ENCODE results near the gene PLEKHG2.
A peak's percentile ranks its signal among the peaks of the same experiment; 100 is the strongest.

The PLEKHG2 gene

GRCh38 chr19:39425744-39426143 is 13.3 kb downstream of the PLEKHG2 start:
- TF ChIP-seq EP300 (IDR thresholded peaks at IDR 0.05; ENCODE audit: borderline replicate concordance) (no peak), RAD21 (IDR thresholded peaks at IDR 0.05; ENCODE audit: low read depth) (no peak), TEAD4 (IDR thresholded peaks at IDR 0.05) (no peak), EGR1 (IDR thresholded peaks at IDR 0.05) (no peak), CEBPB (IDR thresholded peaks at IDR 0.05) (no peak), CREB1 (IDR thresholded peaks at IDR 0.05; ENCODE audit: low read depth) (no peak), TAF1 (IDR thresholded peaks at IDR 0.05; ENCODE audit: low read depth) (no peak)

DNA sequence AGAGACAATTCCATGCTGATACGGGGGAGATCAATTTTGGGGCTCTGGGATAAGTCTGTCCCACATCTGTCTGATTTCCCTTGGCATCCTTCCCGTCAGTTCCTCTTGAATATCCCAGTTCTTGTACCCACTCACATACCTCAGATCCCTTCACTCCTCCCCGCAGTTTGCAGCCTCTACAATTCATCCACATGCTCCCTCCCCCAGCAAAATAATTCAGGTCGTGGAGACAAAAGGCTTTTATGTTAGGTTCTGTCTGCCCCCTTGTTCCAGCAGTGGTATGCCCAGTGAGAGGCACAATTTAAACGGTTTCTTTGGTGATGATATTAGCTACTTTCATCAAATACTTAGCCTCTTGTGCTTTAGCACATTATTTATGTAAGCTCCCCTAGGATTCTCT is 13.7 kb downstream of the PLEKHG2 start:
- TF ChIP-seq TCF12 (IDR thresholded peaks at IDR 0.05; ENCODE audit: low read depth) (no peak), USF1 (IDR thresholded peaks at IDR 0.05) (no peak), REST (IDR thresholded peaks at IDR 0.05; ENCODE audit: low read depth) (no peak), CREB1 (IDR thresholded peaks at IDR 0.05; ENCODE audit: low read depth) (no peak), CEBPB (IDR thresholded peaks at IDR 0.05) (no peak), EGR1 (IDR thresholded peaks at IDR 0.05) (no peak), FOXM1 (IDR thresholded peaks at IDR 0.05; ENCODE audit: borderline replicate concordance, low read depth) (no peak), NFIC (IDR thresholded peaks at IDR 0.05) (no peak), MAX (IDR thresholded peaks at IDR 0.05) (no peak), TEAD4 (IDR thresholded peaks at IDR 0.05) (no peak), TAF1 (IDR thresholded peaks at IDR 0.05; ENCODE audit: low read depth) (no peak), EP300 (IDR thresholded peaks at IDR 0.05; ENCODE audit: borderline replicate concordance) (no peak), YY1 (IDR thresholded peaks at IDR 0.05; ENCODE audit: low read depth) (no peak), RAD21 (IDR thresholded peaks at IDR 0.05; ENCODE audit: low read depth) (no peak), ZBTB7A (IDR thresholded peaks at IDR 0.05; ENCODE audit: low read depth) (no peak)

DNA sequence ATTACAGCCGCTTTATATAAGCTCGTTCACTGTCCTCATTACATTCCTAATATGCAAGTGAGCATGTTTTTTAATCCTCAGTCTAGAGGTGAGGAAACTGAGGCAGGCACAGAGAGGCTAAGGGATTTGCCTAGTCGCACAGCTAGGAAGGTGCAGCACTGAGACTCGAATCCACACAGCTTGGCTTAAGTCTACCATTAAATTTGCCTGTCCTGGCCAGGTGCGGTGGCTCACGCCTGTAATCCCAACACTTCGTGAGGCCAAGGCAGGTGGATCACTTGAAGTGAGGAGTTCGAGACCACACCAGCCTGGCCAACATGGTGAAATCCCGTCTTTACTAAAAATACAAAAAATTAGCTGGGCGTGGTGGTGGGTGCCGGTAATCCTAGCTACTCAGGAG is 15.2 kb downstream of the PLEKHG2 start:
- TF ChIP-seq TEAD4 (IDR thresholded peaks at IDR 0.05), result no peak
- TF ChIP-seq FOXM1 (IDR thresholded peaks at IDR 0.05; ENCODE audit: borderline replicate concordance, low read depth), result no peak
- TF ChIP-seq MAX (IDR thresholded peaks at IDR 0.05), result no peak
- no peak for TF ChIP-seq REST (IDR thresholded peaks at IDR 0.05; ENCODE audit: low read depth)
- TF ChIP-seq USF1 (IDR thresholded peaks at IDR 0.05), result no peak
- no peak for TF ChIP-seq CEBPB (IDR thresholded peaks at IDR 0.05)
- TF ChIP-seq ZBTB7A (IDR thresholded peaks at IDR 0.05; ENCODE audit: low read depth), result no peak
- TF ChIP-seq EP300 (IDR thresholded peaks at IDR 0.05; ENCODE audit: borderline replicate concordance), result no peak

GRCh38 chr19:39428283-39429112 is 16.0 kb downstream of the PLEKHG2 start:
- TF ChIP-seq TCF12 (IDR thresholded peaks at IDR 0.05; ENCODE audit: low read depth) (peak; percentile 89), ZBTB7A (IDR thresholded peaks at IDR 0.05; ENCODE audit: low read depth) (peak; percentile 97), FOXM1 (IDR thresholded peaks at IDR 0.05; ENCODE audit: borderline replicate concordance, low read depth) (no peak; the same call in 1 of the 2 replicates), NFIC (IDR thresholded peaks at IDR 0.05) (no peak), EP300 (IDR thresholded peaks at IDR 0.05; ENCODE audit: borderline replicate concordance) (peak; percentile 69; the same call in 1 of the 2 replicates), TEAD4 (IDR thresholded peaks at IDR 0.05) (peak; percentile 98), REST (IDR thresholded peaks at IDR 0.05; ENCODE audit: low read depth) (no peak), CEBPB (IDR thresholded peaks at IDR 0.05) (no peak), USF1 (IDR thresholded peaks at IDR 0.05) (no peak), EGR1 (IDR thresholded peaks at IDR 0.05) (no peak), MAX (IDR thresholded peaks at IDR 0.05) (peak; percentile 56; the same call in 1 of the 2 replicates), RAD21 (IDR thresholded peaks at IDR 0.05; ENCODE audit: low read depth) (no peak), TAF1 (IDR thresholded peaks at IDR 0.05; ENCODE audit: low read depth) (no peak), YY1 (IDR thresholded peaks at IDR 0.05; ENCODE audit: low read depth) (no peak)
